Ramos (cell line): ENCODE measurements around the gene CHD1L.
"Not testable (repeated sequence)": the region's sequence is repeated elsewhere in the genome, so short reads cannot be mapped to it uniquely, and the experiment has no call there.

Source experiments
- in situ Hi-C: fragments of 300-500 bp; cut with MboI; formaldehyde crosslinking; loops from one replicate; pipeline ENCODE4 v1.14.3; 2022; ENCODE audit warnings: low sequenced_read_pairs; ENCODE audit not compliant: unreplicated experiment

Gene CHD1L

DNA sequence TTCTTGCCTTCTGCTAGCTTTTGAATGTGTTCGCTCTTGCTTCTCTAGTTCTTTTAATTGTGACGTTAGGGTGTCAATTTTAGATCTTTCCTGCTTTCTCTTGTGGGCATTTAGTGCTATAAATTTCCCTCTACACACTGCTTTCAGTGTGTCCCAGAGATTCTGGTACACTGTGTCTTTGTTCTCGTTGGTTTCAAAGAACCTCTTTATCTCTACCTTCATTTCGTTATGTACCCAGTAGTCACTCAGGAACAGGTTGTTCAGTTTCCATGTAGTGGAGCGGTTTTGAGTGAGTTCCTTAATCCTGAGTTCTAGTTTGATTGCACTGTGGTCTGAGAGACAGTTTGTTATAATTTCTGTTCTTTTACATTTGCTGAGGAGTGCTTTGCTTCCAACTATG is 11.5 kb upstream of the CHD1L start:
- in situ Hi-C loops, result not testable (repeated sequence)

DNA sequence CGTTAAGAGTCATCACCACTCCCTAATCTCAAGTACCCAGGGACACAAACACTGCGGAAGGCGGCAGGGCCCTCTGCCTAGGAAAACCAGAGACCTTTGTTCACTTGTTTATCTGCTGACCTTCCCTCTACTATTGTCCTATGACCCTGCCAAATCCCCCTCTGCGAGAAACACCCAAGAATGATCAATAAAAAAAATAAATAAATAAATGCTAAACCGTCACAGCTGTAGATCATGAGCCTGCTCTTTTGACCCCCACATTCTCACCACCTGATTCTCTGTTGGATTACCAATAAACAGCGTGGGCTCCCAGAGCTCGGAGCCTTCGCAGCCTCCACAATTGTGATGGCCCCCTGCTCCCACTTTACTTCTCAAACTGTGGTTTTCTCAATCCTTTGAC is 8.6 kb upstream of the CHD1L start:
- in situ Hi-C loops, result not testable (repeated sequence)

GRCh38 chr1:147235822-147236221 is 6.7 kb upstream of the CHD1L start:
- in situ Hi-C loops, result no loop called here

DNA sequence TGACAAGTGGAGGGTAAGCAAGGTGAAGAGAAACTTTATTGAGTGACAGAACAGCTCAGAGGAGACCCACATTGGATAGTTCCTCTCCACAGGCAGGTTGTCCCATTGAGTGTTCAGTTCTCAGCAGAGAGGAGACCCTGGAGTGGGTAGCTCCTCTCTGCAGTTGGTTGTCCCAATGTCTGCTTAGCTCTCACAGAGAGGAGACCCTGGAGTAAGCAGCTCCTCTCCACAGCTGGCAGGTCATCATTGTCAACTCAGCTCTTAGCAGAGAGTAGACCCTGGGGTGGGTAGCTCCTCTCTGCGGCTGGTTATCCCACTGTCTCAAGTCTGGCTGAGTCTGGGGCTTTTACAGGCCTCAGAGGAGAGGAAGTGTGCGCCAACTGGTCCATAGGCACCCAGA is 6.0 kb upstream of the CHD1L start:
- in situ Hi-C loops, result no loop called here

GRCh38 chr1:147236959-147237791 is 5.3 kb upstream of the CHD1L start:
- in situ Hi-C loops, result no loop called here

DNA sequence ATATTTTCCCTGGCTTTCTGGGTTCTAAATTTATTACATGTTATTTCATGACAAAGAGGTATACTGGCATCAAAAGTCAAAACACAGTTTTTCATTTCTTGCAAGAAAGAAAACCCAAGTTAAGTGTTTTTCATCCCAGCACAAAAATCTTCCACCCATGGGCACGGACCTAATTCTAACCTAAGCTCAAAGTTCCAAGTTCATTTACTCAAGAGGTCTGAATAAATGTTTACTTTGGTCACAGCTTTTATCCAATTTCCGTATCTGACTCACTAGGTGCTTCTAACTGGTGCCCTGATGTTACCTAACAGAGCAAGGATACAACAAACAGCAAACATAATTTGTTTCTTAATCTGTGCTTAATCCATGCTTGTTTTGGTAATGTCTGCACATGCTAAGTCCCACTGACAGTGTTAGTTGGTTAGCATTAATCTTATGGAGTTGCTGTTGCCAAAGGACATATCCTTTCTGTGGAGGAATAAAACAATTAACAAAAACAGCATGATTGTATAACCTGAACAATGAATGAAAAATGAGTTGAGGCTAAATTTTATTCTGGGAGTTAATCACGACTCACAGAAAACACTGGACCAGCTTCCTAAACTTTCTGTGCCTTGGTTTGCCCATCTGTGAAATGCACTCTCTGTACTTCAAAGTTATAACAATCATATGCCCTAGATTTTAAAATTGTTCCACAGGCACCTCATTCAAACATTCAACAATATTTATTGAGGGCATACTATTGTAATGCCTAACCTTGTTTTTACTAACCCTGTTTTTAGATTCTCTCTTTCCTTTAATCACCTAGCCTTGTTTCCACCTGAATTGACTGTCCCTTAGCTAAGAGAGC is 4.2 kb upstream of the CHD1L start:
- in situ Hi-C loops, result no loop called here

- in situ Hi-C loops, result no loop called here
Measured at GRCh38 chr1:147238925-147239820, 3.3 kb upstream of the CHD1L start.

GRCh38 chr1:147240131-147240721 is 2.3 kb upstream of the CHD1L start:
- in situ Hi-C loops, result not testable (repeated sequence)

DNA sequence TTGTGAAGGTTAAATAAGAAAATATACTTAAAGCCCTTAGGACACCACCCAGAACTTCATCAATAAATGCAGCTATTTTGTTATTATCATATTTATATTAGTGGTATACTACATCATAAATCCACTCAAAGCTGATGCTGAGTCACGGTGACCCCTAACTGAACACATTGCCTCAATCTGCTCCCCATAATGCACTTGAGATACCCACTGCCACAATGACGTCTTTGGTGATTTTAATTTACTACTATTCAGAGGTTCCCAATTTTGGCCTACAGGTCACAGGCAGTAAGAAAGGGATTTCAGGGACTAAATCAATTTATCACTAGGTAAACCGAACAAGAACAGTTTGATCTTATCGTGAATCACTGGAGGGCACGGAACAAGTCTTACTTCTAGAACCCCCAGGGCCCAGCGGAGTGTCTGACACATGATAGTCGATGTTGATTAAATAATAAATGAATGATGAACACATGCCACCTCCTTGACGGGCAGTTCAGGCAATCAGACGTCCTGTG is 493 bp upstream of the CHD1L start:
- in situ Hi-C loops, result no loop called here

GRCh38 chr1:147243228-147243685 is 773 bp downstream of the CHD1L start:
- in situ Hi-C loops, result no loop called here

DNA sequence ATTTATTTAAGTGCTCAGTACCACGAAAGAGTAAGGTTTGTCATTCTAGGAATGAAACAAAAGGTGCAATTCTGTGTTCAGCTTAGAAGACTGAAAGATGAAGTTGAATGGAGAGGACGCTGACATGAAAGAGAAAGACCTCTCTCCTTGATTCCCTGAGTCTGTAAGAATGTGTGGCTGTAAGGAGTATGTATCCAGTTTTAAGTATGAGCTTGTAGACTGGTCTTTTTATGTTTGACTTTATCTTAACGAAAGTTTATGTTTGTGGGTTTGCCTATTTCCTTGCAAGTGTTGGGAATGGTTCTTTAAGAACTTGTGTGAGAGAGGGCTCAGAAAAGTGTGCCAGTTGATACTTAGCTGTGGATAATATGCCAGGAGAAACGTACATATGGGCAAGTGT is 1.4 kb downstream of the CHD1L start:
- in situ Hi-C loops, result no loop called here

DNA sequence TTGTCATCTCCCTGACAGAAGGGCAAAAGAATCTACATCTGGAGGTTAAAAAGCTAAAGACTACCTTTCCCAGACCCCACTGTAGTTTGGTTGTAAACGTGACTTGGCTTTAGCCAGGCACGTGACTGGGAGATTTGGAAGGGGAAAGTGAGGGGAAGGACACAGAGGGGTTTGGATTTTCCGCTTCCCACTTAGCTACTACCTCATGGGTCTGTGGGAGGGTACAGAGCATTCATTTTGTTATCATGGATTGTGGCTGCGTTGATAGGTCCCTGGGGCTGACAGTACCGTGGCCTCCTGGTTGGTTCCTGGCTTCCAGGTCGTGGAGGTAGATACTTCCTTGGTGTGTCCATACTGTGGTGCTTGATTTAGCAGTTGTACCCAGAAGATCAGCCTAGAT is 2.6 kb downstream of the CHD1L start:
- in situ Hi-C loops, result no loop called here

DNA sequence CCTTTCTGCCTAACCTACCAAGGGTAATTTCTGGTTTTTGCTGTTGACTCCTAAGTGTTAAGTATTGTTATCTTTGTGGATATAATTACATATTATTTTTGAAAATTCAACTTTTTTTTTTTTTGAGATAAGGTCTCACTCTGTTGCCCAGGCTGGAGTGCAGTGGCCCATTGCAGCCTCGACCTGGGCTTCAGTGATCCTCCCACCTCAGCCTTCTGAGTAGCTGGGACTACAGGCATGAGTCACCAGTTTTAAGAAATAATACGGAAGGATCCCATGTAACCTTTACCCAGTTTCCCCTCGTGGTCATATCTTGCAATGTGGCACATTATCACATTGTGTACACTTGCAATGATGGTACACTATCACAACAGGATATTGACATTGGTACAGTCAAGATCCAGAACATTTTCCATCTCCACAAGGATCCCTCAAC is 3.1 kb downstream of the CHD1L start:
- in situ Hi-C loops, result no loop called here

GRCh38 chr1:147246044-147246690 is 3.7 kb downstream of the CHD1L start:
- in situ Hi-C loops, result no loop called here

GRCh38 chr1:147246910-147247655 is 4.6 kb downstream of the CHD1L start:
- in situ Hi-C loops, result no loop called here

DNA sequence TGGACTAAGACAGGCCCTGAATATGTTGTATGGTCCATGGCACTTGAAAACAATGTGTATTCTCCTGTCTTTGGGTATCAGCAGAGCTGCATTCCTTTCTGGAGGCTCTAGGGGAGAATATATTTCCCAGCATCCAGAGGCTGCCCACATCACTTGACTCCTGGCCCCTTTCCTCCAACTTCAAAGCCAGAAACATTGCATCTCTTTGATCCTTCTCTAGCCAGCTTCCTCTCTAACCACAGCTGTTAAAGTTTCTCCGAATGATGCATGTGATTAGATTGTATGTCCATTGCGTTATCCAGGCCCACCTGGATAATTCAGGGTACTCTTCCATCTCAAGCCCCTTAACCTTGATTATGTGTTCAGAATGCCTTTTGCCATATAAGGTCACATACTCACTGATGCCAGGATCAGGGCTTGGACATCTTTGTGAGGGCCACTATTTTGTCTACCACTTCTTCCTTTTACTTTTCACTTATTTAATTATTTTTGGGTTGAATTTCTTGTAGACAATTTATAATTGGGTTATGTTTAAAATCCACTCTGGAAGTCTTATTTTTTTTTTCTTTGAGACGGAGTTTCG is 5.3 kb downstream of the CHD1L start:
- in situ Hi-C loops, result no loop called here

- in situ Hi-C loops, result no loop called here
Measured at GRCh38 chr1:147252540-147252939, 10.1 kb downstream of the CHD1L start.

- in situ Hi-C loops, result no loop called here
Measured at GRCh38 chr1:147260956-147261355, 18.5 kb downstream of the CHD1L start.
